Right hindlimb (tissue), 1 donor: ENCODE data around the gene PACRG.

Experiments used
- DNase-seq: peaks from one replicate; pipeline ENCODE4 v3.0.0-alpha.2; 2018

PACRG gene

DNA sequence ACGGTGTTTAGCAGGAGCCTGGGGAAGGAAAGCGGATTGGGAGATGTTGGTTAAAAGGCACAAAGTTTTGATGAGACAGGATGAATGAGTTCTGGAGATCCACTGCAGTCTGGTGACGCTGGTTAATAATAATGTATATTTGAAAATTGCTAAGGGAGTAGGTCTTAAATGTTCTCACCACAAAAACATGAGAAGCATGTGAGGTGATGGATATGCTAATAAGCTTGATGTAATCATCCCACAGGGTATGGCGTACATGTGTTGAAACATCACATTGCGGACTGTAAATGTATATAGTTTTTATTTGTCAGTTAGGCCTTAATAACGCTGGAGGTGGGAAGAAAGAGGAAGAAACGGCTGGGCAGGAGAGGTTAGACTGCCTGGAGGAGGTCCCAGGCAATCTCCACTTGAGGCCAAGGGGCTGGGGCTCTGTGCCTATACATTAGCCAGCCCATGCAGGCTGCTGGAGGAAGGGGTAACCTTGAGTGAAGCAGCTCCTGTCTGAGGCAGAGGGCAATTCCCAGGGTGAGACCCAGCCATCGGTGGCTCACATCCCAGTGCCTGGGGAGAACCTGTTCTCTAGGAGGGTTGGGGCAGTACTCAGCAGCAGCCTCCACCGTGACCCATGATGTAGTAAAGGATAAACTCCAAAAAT lies 498.5 kb downstream of the PACRG start:
- no peak for DNase-seq

DNA sequence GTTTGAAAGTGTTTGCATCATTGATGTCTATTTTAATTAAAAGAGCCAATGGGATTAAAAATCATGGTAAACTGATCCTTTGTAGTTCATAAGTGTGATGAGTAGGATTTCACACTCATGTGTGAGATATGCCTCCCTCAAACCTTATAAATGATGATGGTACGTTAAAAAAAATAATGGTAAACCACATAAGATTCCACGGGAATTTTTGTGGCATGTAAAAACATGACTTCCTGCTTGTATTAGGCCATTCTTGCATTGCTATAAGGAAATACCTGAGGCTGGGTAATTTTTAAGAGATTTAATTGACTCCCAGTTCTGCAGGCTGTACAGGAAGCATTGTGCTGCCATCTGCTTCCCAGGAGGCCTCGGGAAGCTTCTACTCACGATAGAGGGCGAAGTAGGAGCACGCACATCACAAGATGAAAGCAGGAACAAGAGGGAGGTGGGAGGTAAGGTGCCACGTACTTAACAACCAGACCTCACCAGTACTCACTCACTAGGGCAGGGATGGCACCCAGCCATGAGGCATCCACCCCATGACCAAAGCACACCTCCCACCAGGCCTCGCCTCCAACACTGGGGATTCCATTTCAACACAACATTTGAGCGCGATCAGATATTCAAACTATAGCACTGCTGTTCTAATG lies 499.2 kb downstream of the PACRG start:
- no peak for DNase-seq

DNA sequence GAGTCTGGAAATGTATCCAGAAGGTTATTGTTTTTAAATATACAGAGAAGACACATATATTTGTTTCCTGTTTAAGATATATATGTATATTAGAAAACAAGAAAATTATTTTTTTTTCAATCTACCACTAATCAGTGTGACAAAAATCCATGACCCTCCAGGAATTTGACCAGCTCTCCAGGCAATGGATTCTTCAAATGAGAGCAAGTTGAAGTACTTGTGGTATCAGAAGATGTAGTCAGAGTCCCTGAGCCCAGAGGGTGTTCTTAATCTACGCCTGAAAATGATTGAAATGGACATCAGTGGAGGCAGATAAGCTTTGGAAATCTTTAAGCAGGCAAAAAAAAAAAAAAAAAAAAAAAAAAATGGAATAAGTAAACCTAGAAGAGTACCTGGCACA lies 500.3 kb downstream of the PACRG start:
- DNase-seq: no peak

DNA sequence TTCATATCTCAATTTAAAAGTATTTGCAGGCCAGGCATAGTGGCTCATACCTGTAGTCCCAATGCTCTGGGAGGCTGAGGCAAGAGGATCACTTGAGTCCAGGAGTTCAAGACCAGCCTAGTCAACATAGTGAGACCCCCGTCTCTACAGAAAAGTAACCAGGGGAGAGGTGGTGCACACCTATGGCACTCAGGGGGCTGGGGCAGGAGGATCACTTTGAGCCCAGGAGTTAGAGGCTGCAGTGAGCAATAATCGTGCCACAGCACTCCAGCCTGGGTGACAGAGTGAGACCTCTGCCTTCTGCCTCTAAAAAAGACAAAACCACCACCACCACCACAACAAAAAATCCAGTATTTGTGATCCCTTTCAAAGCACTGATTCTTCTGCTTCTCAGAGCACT lies 501.3 kb downstream of the PACRG start:
- DNase-seq: no peak

DNA sequence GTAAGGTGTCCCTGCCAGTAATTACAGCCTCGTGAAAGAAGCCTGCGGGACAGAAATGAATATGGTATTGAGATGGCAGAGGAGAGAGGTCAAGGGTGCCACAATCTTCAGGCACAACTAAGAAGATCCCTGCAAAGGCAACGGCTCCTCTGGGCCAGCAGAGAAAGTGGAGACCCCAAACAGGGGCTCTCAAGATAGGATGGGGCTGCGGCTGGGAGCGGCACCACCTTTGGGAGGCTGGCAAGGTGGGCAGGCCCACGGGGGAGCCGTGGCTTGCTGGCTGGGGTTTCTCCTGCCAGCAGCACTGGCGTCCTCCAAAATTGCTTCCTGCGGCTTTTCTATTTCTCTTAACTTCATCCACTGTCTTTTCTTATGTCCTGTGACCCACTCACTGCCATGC lies 503.1 kb downstream of the PACRG start:
- no peak for DNase-seq

DNA sequence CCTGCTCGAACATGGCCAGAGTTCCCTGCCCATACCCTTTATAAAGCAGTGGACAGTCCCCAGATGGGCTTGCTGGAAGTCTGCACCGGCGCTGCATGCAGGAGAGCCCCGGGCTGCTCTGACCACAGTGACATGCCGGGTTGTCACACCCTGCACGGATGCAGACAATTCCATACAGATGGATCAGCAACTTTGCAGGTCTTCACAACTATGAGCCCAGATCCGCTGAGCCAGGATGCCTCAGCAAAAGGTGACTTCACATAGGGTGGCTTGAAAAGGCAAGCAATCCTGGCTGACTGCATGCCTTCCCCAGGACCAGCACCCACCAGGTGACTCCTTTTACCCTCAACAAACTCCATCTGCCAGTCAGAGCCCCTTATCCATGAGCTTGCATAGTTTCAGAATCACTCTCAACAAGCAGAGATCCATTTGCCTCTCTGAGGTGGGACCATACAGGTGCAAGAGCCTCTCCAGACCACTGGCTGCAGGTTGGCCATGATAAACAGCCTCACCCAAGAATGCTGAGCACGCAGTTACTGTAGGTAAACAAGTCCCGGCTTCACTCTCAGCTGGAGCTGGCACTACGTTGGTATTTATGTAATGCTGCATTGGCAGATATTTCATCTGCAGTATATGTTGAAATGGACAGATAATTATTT lies 503.7 kb downstream of the PACRG start:
- DNase-seq: no peak

DNA sequence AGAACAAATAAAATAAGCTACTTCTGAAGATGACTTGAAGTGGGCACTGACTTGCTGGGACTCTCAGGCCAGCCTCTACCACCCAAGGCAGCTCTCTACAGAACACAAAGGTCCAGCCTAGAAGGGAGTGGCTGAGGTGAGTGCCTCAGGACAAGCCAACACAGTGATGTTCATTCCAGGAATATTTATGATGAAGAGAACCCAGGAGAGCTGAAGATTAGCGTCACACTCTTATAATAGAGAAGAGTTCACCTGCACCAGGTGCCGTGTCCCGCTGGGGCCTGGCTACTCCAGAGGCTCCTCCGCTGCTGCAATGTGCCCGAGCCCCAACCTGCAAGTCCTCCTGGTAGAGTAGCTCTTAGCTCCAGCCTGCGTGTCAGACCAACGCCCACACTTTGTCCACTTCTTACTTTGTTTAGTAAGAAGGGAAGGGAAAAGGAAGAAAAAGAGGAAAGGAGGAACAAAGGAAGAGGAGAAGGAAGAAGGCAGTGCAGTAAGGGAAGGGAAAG lies 504.3 kb downstream of the PACRG start:
- DNase-seq: no peak

DNA sequence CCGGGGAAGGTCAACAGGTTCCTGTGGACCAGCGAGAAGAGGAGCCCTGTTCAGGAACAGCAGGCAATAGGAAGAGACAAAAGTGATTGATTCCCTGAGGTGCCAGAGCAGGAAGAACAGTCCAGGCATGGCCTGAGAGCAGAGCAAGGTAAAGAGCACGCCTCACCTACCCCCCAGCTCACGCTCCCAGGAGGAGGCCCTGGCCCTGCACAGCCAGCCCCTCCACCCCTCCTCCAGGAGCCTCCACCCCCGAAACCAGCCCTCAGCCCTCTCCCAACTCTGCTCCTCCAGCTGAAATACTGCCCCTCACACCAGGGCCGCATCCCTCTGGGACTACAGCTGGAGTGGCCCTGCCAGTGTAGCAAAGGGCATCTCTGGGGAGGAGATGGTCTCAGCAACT lies 504.9 kb downstream of the PACRG start:
- no peak for DNase-seq

DNA sequence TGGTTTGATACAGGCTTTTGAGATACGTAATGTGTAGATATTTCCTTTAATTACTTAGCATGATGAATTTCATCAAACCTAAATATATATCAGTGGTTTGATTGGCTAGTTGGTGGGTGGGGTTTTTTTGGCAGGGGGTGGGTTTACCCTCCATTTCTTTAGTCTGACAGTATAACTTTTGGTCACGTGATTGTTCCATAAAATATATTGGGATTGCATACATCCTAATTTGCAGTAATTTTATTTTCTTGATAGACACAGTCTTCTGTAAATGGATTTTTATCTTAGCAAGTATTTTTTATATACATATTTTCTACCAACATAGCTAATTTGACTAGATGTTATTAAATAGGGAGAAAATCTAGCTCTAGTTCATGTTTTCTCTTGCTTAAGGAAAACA lies 509.3 kb downstream of the PACRG start:
- no peak for DNase-seq

DNA sequence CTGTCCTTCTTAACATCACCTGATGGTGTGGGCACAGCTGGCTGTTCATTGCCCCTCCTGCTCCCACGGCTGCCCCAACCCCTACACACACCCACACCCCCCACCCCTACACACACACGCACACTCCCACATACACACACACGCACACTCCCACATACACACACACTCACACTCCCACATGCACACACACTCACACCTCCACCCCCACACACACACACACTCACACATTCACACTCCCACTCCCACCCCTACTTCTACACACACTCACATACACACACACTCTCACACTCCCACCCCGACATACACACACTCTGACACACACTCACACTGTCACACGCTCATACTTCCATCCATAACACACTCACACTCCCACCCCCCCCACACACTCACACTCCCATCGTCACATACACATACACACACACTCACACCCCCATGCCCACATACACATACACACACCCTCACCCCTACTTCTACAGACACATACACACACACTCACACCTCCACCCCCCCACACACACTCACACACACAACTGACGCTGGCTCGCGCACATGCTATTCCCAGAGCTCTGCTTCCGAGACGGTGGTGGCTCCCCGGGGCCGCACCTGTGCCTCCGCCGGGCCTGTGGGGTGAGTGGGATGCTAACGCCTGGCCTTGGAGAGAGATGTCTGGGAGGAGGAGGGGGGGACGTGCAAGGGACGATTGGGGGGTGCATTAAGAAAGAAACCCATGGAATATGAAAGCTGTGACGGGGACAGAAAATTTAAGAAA lies 512.0 kb downstream of the PACRG start:
- no peak for DNase-seq

DNA sequence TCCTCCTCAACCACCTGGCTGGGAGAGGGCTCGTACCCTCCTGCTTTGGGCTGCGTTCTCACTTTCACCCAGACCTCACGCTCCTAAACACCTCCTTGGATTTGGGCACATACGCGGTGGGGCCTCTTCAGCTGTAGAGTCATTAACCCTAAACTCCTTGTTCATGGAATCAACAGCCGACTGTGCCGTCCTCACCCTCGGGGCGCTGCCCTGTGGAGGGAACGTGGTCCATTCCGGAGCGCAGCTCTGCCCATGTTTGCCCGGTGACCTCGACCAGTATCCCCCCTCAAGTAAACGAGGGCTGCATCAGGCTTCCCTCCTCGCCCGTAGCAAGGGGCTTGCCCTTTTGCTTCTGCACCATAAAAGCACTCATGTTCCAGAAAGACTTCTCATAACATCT lies 512.8 kb downstream of the PACRG start:
- DNase-seq: no peak

DNA sequence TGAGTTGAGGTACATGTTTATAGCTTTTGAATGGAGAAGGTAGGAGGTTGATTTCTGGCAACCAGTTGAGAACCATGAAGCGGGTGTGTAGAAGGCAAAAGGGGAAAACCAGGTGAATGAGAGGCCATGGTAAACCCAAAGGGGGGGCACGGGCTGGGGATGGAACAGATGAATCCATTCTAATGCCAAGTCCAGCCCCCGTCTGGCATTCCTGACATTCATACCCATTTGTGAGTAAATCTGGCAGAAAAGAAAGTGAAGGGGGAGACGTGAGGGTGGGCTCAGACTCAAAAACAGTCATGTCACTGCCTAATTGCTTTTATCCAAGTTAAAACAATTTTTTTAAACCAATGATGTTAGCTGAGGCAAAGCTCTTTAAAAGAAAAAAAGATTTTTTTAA lies 513.9 kb downstream of the PACRG start:
- DNase-seq: no peak

DNA sequence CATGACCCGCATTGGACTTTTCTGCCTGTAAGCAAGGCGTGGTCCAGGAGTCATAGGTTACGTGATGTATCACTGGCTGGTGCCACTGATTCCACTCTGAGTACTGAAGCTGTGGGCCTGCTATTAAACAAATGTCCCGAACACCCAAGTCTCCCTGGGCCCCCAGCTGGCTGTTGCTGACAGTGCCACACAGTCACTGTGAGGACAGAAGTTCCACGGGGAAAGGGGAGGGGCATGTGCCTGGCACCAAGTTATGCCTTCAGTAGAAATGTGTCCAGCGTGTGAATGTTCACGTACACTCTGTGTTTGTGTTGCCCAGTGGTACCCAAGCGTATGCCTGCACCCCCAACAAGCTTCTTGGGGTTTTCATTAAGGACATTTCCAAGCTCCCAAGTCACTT lies 515.3 kb downstream of the PACRG start:
- DNase-seq: no peak

DNA sequence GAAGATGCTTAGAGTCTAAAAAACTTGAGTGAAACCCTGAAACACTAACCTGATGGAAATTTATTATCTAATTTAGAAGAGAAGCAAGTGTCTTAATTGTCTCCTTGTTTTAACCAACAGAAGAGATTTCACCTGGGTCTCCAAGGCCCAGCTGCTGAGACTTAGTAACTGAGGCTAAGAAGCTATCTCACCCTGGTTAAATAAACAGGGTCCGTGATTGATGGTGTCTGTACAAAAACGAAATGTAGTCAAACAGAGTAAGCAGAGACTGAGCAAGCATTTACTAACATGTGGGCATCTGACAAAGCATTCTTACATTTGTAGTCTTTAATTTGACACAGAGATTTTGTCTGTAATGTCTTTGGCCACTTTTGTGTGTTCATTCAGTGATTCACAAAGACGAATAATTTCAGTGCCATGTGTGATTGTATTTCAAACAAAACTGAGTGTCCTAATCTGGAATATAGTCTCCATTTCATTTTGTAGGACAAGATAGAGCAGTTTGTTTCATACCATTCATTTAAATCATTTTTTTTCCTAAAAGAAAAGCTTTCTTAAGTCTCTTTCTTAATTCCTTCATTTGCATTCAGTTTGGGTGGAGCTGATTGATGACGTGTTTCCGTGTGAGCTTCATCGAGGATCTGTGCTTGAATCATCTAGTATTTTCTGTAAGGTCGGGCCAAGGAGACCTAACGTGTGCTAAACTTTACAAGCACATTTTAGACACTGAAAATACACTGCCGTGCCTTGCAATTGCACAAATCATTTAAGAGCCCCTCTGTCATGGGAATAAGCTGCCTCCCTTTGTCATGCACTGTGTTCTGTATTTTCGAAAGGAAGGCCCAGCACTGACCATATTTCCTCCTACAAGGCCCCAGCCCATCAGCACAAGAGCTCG lies 516.2 kb downstream of the PACRG start:
- no peak for DNase-seq

DNA sequence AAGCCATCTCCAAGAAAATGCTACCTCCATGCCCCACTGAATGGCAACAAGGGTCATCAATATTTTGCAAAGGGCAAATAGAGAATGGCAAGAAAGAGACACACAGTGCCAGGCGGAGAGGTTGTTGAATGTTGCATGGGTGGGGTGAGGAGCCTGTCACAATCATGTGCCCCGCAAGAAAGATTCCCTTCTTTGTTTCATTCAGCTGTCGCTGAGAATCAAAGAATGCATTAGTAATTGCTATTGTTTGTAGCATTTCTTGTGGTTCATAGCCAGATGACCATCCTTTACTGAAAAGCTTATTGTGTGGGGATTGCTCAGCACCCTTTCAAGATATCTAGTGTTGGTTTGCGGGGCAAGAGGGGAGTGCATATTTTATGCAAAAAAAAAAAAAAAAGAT lies 520.3 kb downstream of the PACRG start:
- no peak for DNase-seq

DNA sequence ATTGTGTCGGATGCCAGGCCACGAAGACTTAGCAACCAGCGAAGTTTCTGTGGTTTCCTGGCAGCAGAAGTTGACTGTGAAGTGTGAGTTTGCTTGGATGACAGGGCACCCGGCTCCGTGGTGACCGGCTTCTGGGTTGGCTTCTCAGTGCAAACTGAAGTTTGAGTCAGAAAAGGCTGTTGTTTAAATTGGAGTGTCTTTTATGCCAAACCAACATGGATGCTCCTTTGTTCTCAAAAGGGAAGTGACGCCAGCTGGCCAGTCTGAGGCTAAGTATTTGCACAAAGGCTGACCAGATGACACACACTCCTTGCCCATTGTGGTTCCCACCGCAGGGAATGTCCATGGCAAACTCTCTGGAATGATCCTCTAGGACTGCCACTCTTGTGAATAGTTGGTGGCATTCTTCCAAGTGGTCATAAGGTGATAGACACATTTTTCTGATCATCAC lies 521.9 kb downstream of the PACRG start:
- DNase-seq: no peak

DNA sequence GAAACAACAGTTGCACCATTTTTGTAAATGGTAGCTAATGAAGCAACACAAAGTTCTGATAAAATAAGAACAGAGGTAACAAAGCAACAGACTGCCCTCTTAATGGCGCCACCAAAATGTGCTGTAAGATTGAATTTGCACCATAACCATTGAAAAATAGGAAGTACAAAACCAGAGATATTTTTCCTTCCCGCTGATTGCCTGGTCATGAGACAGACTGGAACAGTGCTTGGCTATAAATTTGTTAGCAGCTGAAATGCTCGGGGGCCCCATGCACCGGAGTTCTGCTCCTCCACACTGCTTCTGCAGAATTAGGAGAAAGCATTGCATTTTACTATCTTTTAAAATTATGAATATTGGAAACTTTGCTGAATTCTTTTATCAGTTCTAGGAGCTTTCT lies 522.3 kb downstream of the PACRG start:
- DNase-seq: no peak

DNA sequence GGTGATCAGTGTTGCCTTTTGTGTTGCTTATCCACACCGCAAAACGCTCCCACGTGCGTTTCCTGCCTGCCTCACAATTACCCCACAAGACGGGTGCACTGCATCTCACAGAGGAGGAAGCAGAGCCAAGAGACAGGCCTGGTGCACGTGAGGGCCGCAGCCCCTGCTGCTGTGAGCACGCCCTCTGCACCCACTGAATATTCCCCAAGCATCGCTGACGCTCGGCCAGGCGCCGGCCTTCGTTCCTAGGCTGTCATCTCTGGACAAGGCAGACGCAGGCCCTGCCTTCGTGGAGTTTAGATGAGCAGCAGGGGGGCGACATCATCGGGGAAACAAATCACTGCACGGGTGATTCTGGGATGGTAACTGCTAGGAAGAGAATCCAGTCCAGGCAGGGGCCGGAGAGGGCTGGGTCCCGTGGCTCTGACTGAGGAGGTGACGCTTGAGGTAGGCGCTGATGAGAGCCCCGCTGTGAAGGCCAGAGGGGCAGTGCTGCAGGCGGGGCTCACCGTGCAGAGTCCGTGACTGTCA lies 524.4 kb downstream of the PACRG start:
- DNase-seq: no peak

DNA sequence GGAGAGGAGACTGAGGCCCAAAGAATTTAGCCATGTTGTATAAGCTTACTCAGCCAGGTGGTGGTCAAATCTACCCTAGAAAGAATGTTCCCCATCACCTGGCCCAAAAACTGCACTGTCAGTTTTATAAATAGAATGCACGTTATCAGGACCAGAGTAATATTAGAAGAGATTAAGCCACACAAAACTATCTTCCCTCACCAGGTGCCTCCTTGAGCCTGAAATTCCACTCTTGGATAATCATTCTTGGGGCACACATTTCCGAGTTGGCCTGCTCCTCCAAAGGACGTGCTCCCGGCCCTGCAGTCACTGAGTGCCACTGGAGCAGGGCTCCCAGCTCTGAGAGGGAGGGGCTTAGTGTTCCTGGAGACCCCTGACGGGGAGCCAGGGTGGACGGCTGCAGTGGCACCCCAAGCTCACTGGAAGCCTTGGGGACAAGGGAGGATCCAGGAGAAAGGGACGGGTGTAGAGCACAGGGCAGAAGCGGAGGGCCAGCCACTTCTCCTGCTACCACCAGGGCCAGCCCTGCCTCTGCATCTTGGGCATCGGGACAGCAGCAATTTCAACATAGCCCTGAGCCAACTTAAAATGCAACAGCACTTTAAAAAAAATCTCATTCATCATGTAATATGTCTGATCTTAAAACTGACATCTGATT lies 525.9 kb downstream of the PACRG start:
- no peak for DNase-seq

DNA sequence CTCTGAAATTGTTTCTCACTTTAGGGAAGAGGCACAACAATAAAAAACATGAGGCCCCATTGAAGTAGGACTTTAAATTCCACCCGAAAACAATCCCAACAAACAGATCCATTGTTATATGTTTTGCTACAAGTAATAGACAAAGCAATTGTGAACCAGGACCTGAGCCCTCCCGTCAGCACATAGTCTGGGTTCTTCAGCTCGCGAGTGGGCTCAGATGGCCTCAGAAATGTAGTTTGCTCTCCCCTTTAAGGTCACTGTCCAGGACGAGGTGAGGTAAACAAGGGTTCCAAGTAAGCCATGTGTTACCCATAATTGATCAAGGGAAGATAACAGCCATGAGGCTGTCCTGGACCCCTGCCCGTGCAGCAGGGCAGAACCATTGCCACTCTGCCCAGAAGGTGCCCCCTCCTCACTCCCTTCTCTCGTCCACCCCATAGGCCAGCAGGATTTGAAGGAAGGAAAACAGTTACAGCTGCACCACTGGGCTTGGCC lies 526.6 kb downstream of the PACRG start:
- DNase-seq: no peak

DNA sequence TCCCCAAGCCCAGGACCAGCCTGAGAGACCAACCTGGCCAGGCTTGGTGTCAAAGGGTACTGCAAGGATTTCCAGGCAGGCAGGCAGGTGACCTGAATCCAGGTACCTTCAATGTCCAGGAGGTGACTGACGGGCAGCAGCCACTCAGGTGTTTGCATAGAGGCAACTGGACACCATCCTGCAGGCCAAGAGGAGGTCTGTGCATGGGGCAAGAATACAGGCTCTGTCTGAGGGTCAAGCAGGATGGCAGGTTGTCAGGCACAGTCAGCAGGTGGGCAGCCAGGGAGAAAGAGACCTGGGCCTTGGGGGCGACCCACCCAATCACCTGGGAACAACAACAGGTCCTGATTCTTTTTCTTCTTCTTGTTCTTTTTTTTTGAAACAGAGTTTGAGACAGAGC lies 527.5 kb downstream of the PACRG start:
- DNase-seq: no peak
